ENCODE measurements around the gene ARMC6. TPM values are rescaled to one million over a fixed set of nuclear protein-coding genes. Genes with fewer than 3 reads are reported as not detected.

Gene ARMC6
- total RNA-seq, 4 donors from 2014 or later: 11.3 to 41.0 (median 21.9) TPM

DNA sequence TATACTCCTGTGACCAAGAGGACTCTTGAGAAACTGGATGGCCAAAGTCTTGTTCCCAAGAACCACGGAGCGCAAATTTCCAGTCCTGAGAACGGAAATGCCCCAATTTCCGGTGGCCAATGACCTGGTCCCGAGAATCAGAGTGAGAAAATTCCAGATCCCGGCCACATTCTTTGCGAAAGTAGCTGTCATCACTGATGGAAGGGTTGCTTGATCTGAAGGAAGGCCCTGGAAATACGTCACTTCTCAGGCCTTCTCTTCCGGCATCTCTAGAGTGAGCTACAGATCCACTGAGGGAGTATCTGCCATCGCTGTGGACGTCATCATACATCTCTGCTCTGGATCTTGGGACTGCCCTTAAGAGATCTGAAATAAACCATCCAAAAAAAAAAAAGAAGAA lies 7.5 kb upstream of the ARMC6 start:
- intact Hi-C loops (cut with DNase I; ENCODE audit: low total_unique reads): no loop called here
- no peak for DNase-seq (ENCODE audit: low spot score in 2 of 2)
- WGBS, 2 donors: 81 to 90% methylated on average over 11 of the region's 11 CpGs
- no peak for TF ChIP-seq POLR2A (IDR thresholded peaks at IDR 0.05)
- TF ChIP-seq, protein P1, sequence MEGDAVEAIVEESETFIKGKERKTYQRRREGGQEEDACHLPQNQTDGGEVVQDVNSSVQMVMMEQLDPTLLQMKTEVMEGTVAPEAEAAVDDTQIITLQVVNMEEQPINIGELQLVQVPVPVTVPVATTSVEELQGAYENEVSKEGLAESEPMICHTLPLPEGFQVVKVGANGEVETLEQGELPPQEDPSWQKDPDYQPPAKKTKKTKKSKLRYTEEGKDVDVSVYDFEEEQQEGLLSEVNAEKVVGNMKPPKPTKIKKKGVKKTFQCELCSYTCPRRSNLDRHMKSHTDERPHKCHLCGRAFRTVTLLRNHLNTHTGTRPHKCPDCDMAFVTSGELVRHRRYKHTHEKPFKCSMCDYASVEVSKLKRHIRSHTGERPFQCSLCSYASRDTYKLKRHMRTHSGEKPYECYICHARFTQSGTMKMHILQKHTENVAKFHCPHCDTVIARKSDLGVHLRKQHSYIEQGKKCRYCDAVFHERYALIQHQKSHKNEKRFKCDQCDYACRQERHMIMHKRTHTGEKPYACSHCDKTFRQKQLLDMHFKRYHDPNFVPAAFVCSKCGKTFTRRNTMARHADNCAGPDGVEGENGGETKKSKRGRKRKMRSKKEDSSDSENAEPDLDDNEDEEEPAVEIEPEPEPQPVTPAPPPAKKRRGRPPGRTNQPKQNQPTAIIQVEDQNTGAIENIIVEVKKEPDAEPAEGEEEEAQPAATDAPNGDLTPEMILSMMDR (IDR thresholded peaks at IDR 0.05): no peak
- no peak overlapping the region for H3K4me3 ChIP-seq (ENCODE audit: low read depth, poor library complexity, severe bottlenecking)

DNA sequence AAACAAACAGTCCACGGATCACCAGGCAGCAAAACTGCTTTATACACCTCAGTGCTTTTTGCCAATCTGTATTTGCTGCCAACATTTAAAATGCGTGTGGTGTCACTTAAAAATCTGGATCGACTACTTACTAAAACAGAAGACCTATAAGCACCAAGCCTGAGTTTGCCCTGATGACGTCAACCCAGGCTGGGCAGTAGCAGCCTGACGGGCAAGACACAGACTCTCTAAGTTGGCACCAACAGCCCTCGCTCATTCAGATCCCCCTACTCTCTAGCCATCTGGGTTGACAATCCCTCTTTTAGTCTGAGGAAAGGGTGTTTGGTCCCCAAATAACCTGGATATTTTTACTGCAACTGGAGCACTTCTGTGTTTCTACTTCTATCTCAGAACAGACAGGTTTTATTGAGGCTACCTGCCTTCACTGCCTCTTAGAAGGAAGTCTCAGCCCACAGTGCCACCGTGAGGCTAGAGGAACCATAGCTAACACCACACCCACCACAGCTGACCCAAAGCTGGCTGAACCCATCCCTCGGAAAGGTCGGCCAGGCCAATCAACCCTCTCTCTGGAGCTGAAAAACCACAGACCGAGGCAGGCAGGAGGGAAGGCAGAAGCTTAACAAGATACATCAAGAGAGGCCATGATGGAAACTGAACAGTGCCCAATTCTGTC lies 7.0 kb upstream of the ARMC6 start:
- no peak overlapping the region for H3K4me3 ChIP-seq (ENCODE audit: low read depth, poor library complexity, severe bottlenecking)
- WGBS, 2 donors: 42 to 45% methylated on average over 10 of the region's 10 CpGs
- TF ChIP-seq POLR2A (IDR thresholded peaks at IDR 0.05): no peak
- TF ChIP-seq, protein P1 (IDR thresholded peaks at IDR 0.05): no peak
- intact Hi-C loops (cut with DNase I; ENCODE audit: low total_unique reads): no loop called here
- DNase-seq (ENCODE audit: low spot score in 2 of 2): no peak

DNA sequence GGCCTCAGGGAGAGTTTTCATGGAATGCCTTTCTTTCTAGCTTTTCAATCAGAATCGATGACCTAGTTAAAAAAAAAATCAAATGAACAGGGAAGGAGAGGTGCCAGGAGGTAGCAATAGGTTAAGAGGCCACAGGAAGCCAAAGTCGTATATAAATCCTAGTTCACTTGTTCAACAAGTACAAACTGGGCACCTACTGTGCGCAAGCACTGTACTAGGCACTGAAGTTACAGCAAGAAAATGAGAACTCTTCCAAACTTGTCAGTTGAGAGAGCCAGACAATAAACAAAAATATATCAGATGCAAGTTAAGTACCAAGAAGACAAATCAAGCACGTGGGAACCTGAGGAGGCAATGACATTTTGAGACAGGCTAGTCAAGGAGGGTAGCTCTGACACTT lies 6.2 kb upstream of the ARMC6 start:
- H3K4me3 ChIP-seq (ENCODE audit: low read depth, poor library complexity, severe bottlenecking): no peak overlapping the region
- TF ChIP-seq, protein P1 (IDR thresholded peaks at IDR 0.05): no peak
- no peak for TF ChIP-seq POLR2A (IDR thresholded peaks at IDR 0.05)
- 84 to 85% methylated on average over 4 of the region's 4 CpGs for WGBS, 2 donors
- intact Hi-C loops (cut with DNase I; ENCODE audit: low total_unique reads): no loop called here
- no peak for DNase-seq (ENCODE audit: low spot score in 2 of 2)

DNA sequence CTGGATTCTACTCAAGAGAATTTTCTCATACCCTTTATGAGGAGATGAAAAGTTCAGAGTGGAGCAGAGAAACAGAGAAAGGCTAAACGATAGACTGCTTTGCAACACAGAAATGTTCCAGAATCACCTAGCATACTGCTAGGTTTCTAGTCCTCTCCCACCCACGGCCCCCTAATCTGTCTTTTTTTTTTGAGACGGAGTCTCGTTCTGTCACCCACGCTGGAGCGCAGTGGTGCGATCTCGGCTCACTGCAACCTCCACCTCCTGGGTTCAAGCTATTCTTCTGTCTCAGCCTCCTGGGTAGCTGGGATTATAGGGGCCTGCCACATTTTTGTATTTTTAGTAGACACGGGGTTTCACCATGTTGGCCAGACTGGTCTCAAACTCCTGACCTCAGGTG lies 4.9 kb upstream of the ARMC6 start:
- no peak for DNase-seq (ENCODE audit: low spot score in 2 of 2)
- TF ChIP-seq, protein P1 (IDR thresholded peaks at IDR 0.05): no peak
- no peak for TF ChIP-seq POLR2A (IDR thresholded peaks at IDR 0.05)
- no peak overlapping the region for H3K4me3 ChIP-seq (ENCODE audit: low read depth, poor library complexity, severe bottlenecking)
- intact Hi-C loops (cut with DNase I; ENCODE audit: low total_unique reads): no loop called here
- WGBS, 2 donors: 88 to 96% methylated on average over 9 of the region's 9 CpGs

DNA sequence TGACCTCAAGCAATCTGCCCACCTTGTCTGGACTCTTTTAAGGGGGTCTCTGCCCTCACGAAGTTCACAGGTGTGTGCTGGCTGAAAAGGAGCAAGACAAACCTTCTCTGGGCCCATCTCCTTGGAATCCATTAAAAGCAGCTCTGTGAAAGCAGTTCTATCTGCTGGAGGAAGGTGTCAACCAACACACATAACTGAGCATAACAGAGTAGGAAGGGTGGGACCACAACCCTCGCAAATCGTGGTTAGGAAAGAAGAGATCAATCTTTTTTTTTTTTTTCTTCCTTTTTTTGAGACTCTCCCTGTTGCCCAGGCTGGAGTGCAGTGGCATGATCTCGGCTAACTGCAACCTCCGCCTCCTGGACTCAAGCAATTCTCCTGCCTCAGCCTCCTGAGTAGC lies 1.5 kb upstream of the ARMC6 start:
- H3K4me3 ChIP-seq (ENCODE audit: low read depth, poor library complexity, severe bottlenecking): no peak overlapping the region
- WGBS, 2 donors: 61 to 66% methylated on average over 5 of the region's 5 CpGs
- TF ChIP-seq, protein P1 (IDR thresholded peaks at IDR 0.05): no peak
- no peak for TF ChIP-seq POLR2A (IDR thresholded peaks at IDR 0.05)
- no peak for DNase-seq (ENCODE audit: low spot score in 2 of 2)
- intact Hi-C loops (cut with DNase I; ENCODE audit: low total_unique reads): no loop called here
